Measurements from ENCODE around the gene HIVEP3.

Gene HIVEP3

GRCh38 chr1:41580520-41581172, 338.1 kb downstream of the HIVEP3 start:
- peak; percentile 84 for DNase-seq (ENCODE audit: low read depth)
- no peak overlapping the region for H3K4me3 ChIP-seq (ENCODE audit: low read depth, low read length)
- TF ChIP-seq POLR2A (IDR thresholded peaks at IDR 0.05; ENCODE audit: extremely low read depth, insufficient read length), result no peak

GRCh38 chr1:41580021-41580420, 338.7 kb downstream of the HIVEP3 start:
- TF ChIP-seq CTCF (IDR thresholded peaks at IDR 0.05; ENCODE audit: low read depth, low read length), result no peak
- DNase-seq (ENCODE audit: low read depth), result no peak
- no peak overlapping the region for H3K4me3 ChIP-seq (ENCODE audit: low read depth, low read length)

- DNase-seq (ENCODE audit: low read depth), result peak; percentile 38
Measured at GRCh38 chr1:41578712-41579335, 339.9 kb downstream of the HIVEP3 start.

GRCh38 chr1:41576620-41577019, 342.1 kb downstream of the HIVEP3 start:
- no peak overlapping the region for H3K4me3 ChIP-seq (ENCODE audit: low read depth, low read length)
- TF ChIP-seq CTCF (IDR thresholded peaks at IDR 0.05; ENCODE audit: low read depth, low read length) (no peak), MAX (IDR thresholded peaks at IDR 0.05; ENCODE audit: low read depth, low read length) (no peak), POLR2A (IDR thresholded peaks at IDR 0.05; ENCODE audit: extremely low read depth, insufficient read length) (no peak), MYC (IDR thresholded peaks at IDR 0.05; ENCODE audit: low read depth, low read length) (no peak)
- DNase-seq (ENCODE audit: low read depth), result no peak

More at GRCh38 chr1:41578712-41579335, 339.9 kb downstream of the HIVEP3 start:
- no peak overlapping the region for H3K4me3 ChIP-seq (ENCODE audit: low read depth, low read length)
- TF ChIP-seq MAX (IDR thresholded peaks at IDR 0.05; ENCODE audit: low read depth, low read length) (no peak), CTCF (IDR thresholded peaks at IDR 0.05; ENCODE audit: low read depth, low read length) (peak; percentile 45)

- TF ChIP-seq POLR2A (IDR thresholded peaks at IDR 0.05; ENCODE audit: extremely low read depth, insufficient read length) (no peak), MAX (IDR thresholded peaks at IDR 0.05; ENCODE audit: low read depth, low read length) (peak; percentile 37)
- DNase-seq (ENCODE audit: low read depth), result no peak
- H3K4me3 ChIP-seq (ENCODE audit: low read depth, low read length), result no peak overlapping the region
Measured at GRCh38 chr1:41576206-41576605, 342.5 kb downstream of the HIVEP3 start.

GRCh38 chr1:41574842-41575241, 343.9 kb downstream of the HIVEP3 start:
- no peak overlapping the region for H3K4me3 ChIP-seq (ENCODE audit: low read depth, low read length)
- DNase-seq (ENCODE audit: low read depth), result no peak
- TF ChIP-seq MYC (IDR thresholded peaks at IDR 0.05; ENCODE audit: low read depth, low read length) (no peak), CTCF (IDR thresholded peaks at IDR 0.05; ENCODE audit: low read depth, low read length) (no peak), MAX (IDR thresholded peaks at IDR 0.05; ENCODE audit: low read depth, low read length) (no peak), POLR2A (IDR thresholded peaks at IDR 0.05; ENCODE audit: extremely low read depth, insufficient read length) (no peak)
